SU-DHL-6 (cell line): ENCODE results near the gene PC.

Source experiments
- H2AFZ ChIP-seq: fragments of 200-600 bp; sonication (generic); 2 replicates; pipeline ENCODE4 v1.6.1; 2014; ENCODE audit warnings: low read depth, mild to moderate bottlenecking, moderate library complexity, mixed read lengths, antibody characterized with exemption, low read length; ENCODE audit not compliant: severe bottlenecking
- H3F3A ChIP-seq: fragments of 200-600 bp; shearing (Covaris generic); 2 replicates; pipeline ENCODE4 v1.6.0; 2016; ENCODE audit warnings: antibody characterized with exemption, mild to moderate bottlenecking; ENCODE audit not compliant: insufficient read depth
- H3K27ac ChIP-seq: fragments of 200-600 bp; sonication (generic); 2 replicates; pipeline ENCODE4 v1.5.1; 2016; ENCODE audit warnings: low read depth, mild to moderate bottlenecking, low read length, moderate library complexity, mixed read lengths
- H3K27me3 ChIP-seq: fragments of 200-600 bp; sonication (generic), shearing (Covaris generic); 2 replicates; pipeline ENCODE4 v1.6.0; 2014; ENCODE audit warnings: mild to moderate bottlenecking, low read length
- H3K36me3 ChIP-seq: fragments of 200-600 bp; sonication (generic); 2 replicates; pipeline ENCODE4 v1.6.1; 2014; ENCODE audit warnings: mild to moderate bottlenecking, low read length, mixed read lengths
- H3K4me2 ChIP-seq: fragments of 300-600, 200-600 bp; shearing (Covaris generic), sonication (generic); 2 replicates; pipeline ENCODE4 v1.6.0; 2014; ENCODE audit warnings: low read length, low read depth, mild to moderate bottlenecking; ENCODE audit not compliant: poor library complexity, severe bottlenecking
- H3K4me3 ChIP-seq: fragments of 200-600 bp; sonication (generic); 2 replicates; pipeline ENCODE4 v1.5.1; 2014; ENCODE audit warnings: antibody characterized with exemption, low read length, mild to moderate bottlenecking, mixed read lengths; ENCODE audit not compliant: insufficient read depth, poor library complexity, severe bottlenecking
- H3K79me2 ChIP-seq: fragments of 200-600 bp; sonication (generic); 2 replicates; pipeline ENCODE4 v1.6.1; 2014; ENCODE audit warnings: mild to moderate bottlenecking, low read length, moderate library complexity; ENCODE audit not compliant: insufficient read depth
- H3K9ac ChIP-seq: fragments of 200-600 bp; sonication (generic); 2 replicates; pipeline ENCODE4 v1.7.0; 2014; ENCODE audit warnings: mild to moderate bottlenecking, low read length
- H3K9me2 ChIP-seq: fragments of 200-600 bp; sonication (generic); replicated peaks from 2 replicates; pipeline ENCODE4 v1.6.1; 2014; ENCODE audit warnings: low read length; ENCODE audit not compliant: insufficient read depth
- H3K9me3 ChIP-seq: fragments of 200-600 bp; sonication (generic); 2 replicates; pipeline ENCODE4 v1.6.1; 2014; ENCODE audit warnings: low read length, mixed read lengths; ENCODE audit not compliant: insufficient read depth
- H4K20me1 ChIP-seq: fragments of 200-600 bp; sonication (generic); 2 replicates; pipeline ENCODE4 v1.6.1; 2014; ENCODE audit warnings: low read depth, mild to moderate bottlenecking, antibody characterized with exemption, low read length, moderate library complexity, mixed read lengths
- EZH2phosphoT487 ChIP-seq: fragments of 200-600 bp; sonication (generic), shearing (Covaris generic); conservative IDR thresholded peaks from 2 replicates; pipeline ENCODE4 v1.6.1; 2018; ENCODE audit warnings: mild to moderate bottlenecking, antibody characterized with exemption, low read length, moderate library complexity, mixed read lengths
- TF ChIP-seq, protein P1 (sequence below): fragments of 200-600 bp; sonication (generic); IDR thresholded peaks from one replicate; pipeline ENCODE4 v1.5.1; 2017; ENCODE audit warnings: antibody characterized with exemption, mild to moderate bottlenecking, low read length, moderate library complexity; ENCODE audit not compliant: insufficient read depth, poor library complexity, severe bottlenecking

Gene PC

DNA sequence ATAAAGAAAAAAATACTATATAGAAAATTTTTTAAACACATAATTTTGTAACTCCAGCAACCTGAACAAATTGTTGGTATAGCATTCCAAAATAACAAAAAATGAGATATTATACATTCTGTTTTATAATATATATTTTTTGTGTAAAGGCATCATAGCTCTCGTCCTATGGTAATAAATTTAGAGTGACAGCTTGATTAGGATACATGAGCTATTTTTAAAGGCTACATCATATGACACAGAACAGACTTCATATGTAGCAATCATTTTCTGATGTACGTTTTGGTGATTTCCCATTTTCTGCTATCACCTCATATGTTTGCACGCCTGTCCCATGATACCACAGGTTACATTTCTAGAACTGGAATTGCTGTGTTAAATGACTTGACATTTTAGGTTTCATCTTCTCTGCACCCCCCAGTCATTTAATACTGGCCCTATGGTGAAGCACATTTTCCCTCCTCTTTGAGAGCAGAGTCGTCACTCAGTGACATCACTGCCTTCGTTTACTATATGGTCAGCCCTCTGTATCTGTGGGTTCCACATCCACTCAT lies 19.5 kb downstream of the PC start:
- Histone ChIP-seq H3F3A (no peaks in the 10 kb centered on the region), H3K9me3 (no peaks in the 10 kb centered on the region), H3K27me3 (no peaks in the 10 kb centered on the region), H3K4me2 (no peak overlapping the region), H2AFZ (no peak overlapping the region), H3K79me2 (no peaks in the 10 kb centered on the region), H3K9ac (no peak overlapping the region), H4K20me1 (no peaks in the 10 kb centered on the region), H3K27ac (no peak overlapping the region), H3K36me3 (no peaks in the 10 kb centered on the region), H3K9me2 (no peaks in the 10 kb centered on the region), H3K4me3 (no peak overlapping the region)
- TF ChIP-seq, protein P1, sequence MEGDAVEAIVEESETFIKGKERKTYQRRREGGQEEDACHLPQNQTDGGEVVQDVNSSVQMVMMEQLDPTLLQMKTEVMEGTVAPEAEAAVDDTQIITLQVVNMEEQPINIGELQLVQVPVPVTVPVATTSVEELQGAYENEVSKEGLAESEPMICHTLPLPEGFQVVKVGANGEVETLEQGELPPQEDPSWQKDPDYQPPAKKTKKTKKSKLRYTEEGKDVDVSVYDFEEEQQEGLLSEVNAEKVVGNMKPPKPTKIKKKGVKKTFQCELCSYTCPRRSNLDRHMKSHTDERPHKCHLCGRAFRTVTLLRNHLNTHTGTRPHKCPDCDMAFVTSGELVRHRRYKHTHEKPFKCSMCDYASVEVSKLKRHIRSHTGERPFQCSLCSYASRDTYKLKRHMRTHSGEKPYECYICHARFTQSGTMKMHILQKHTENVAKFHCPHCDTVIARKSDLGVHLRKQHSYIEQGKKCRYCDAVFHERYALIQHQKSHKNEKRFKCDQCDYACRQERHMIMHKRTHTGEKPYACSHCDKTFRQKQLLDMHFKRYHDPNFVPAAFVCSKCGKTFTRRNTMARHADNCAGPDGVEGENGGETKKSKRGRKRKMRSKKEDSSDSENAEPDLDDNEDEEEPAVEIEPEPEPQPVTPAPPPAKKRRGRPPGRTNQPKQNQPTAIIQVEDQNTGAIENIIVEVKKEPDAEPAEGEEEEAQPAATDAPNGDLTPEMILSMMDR = no peak
- no peak for TF ChIP-seq EZH2phosphoT487

- no peak for TF ChIP-seq EZH2phosphoT487
- Histone ChIP-seq H3K4me2 (no peak overlapping the region), H4K20me1 (no peaks in the 10 kb centered on the region), H3K27me3 (no peaks in the 10 kb centered on the region), H3K79me2 (no peaks in the 10 kb centered on the region), H3F3A (no peaks in the 10 kb centered on the region), H3K9me3 (no peaks in the 10 kb centered on the region), H3K27ac (no peak overlapping the region), H3K36me3 (no peaks in the 10 kb centered on the region), H3K4me3 (no peak overlapping the region), H2AFZ (no peak overlapping the region), H3K9ac (no peak overlapping the region), H3K9me2 (no peaks in the 10 kb centered on the region)
These were observed 20.9 kb downstream of the PC start for GRCh38 chr11:66937193-66937733.

DNA sequence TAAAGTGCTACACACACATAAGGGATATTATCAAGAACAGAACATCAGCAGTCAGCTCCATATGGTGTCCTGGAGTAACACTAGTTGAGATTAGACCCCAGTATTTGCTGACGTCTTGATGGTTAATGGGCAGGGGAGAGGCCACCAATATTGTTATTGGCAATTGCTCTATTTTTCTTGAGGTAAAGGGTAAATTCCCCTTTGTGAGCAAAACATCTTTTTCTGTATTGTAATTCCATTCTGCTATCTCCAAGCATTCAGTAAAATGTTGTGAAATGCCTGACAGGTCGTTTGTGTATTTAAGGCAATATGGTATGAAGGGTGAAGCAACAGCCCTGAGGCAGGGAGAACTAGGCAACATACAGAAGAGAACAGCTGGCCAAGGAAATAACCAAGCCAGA lies 21.9 kb downstream of the PC start:
- no peak overlapping the region for H3K9ac ChIP-seq
- no peaks in the 10 kb centered on the region for H3K9me3 ChIP-seq
- no peak overlapping the region for H3K4me2 ChIP-seq
- H3K27ac ChIP-seq = no peak overlapping the region
- H3K36me3 ChIP-seq = no peaks in the 10 kb centered on the region
- no peaks in the 10 kb centered on the region for H4K20me1 ChIP-seq
- no peaks in the 10 kb centered on the region for H3F3A ChIP-seq
- no peak overlapping the region for H2AFZ ChIP-seq
- TF ChIP-seq EZH2phosphoT487 = no peak
- TF ChIP-seq, protein P1 = no peak
- no peaks in the 10 kb centered on the region for H3K27me3 ChIP-seq
- H3K9me2 ChIP-seq = no peaks in the 10 kb centered on the region
- H3K4me3 ChIP-seq = no peak overlapping the region
- H3K79me2 ChIP-seq = no peaks in the 10 kb centered on the region

DNA sequence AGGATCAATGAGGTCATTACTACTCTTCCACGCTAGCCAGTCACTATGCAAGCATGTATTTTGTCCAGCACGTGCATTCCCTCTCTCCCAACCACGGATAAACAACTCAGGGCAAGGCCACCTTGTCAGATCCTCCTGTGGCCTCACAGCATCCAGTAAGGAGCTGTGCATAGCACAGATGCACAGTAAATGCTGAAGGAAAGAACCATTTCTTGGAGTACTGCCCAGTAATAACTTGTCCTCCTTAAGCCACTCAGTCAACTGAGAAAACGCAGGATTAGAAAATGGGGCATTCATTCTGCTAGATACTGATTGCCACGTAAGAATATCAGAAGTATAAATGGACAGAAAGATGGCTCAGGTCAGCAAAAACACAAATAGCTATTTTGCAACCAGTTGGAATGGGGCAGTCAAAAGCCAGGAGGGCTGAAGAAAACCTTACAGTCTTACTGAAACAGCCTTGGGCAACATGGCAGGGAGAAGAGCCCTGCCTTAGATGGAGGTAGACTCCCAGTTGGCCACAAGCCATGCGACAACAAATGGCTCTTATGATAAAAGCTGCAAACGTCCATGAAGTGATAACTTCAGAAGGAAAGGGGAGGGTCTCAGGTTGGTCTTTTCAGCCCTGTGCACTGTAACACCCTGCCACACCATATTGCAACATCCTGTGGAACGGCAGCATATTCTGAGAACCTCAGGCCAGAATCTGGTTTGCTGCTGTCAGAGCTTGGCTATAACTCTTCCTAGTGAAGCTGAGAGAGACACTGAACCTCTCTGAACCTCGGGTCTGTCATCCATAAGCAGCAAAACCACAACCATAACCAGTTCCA lies 23.0 kb downstream of the PC start:
- Histone ChIP-seq H3K79me2 (no peaks in the 10 kb centered on the region), H3K9ac (no peak overlapping the region), H3K4me3 (no peak overlapping the region), H3K9me3 (no peaks in the 10 kb centered on the region), H2AFZ (no peak overlapping the region), H3F3A (no peaks in the 10 kb centered on the region), H3K36me3 (no peaks in the 10 kb centered on the region), H3K4me2 (no peak overlapping the region), H3K9me2 (no peaks in the 10 kb centered on the region), H3K27me3 (no peaks in the 10 kb centered on the region), H4K20me1 (no peaks in the 10 kb centered on the region), H3K27ac (no peak overlapping the region)
- TF ChIP-seq, protein P1 = no peak
- no peak for TF ChIP-seq EZH2phosphoT487
